ENCODE measurements around the gene HSPA8.

The HSPA8 gene

GRCh38 chr11:123061403-123062157, at the start of gene HSPA8:
TSS of gene HSPA8 (minus strand) at chr11:123062136. CDS start at chr11:123061324, 812 bp downstream.
- TF ChIP-seq TAF1 (IDR thresholded peaks at IDR 0.05; ENCODE audit: low read depth), result peak; percentile 76; the same call in 1 of the 2 replicates
- peak; percentile 75 for TF ChIP-seq MAX (IDR thresholded peaks at IDR 0.05)
- TF ChIP-seq NFIC (IDR thresholded peaks at IDR 0.05), result 0 out of 2 replicates have a peak, but pooled peaks have one; percentile 5
- no peak for TF ChIP-seq RAD21 (IDR thresholded peaks at IDR 0.05; ENCODE audit: low read depth)
- no peak for TF ChIP-seq REST (IDR thresholded peaks at IDR 0.05; ENCODE audit: low read depth)
- peak; percentile 60; the same call in 1 of the 2 replicates for TF ChIP-seq USF1 (IDR thresholded peaks at IDR 0.05)
- peak; percentile 27; the same call in 1 of the 2 replicates for TF ChIP-seq TEAD4 (IDR thresholded peaks at IDR 0.05)

- TF ChIP-seq TEAD4 (IDR thresholded peaks at IDR 0.05) (no peak), USF1 (IDR thresholded peaks at IDR 0.05) (no peak), RAD21 (IDR thresholded peaks at IDR 0.05; ENCODE audit: low read depth) (peak; percentile 93)
Measured at GRCh38 chr11:123111465-123111864, 49.5 kb upstream of the HSPA8 start.

GRCh38 chr11:123110397-123110796, 48.5 kb upstream of the HSPA8 start:
- TF ChIP-seq CEBPB (IDR thresholded peaks at IDR 0.05) (no peak), YY1 (IDR thresholded peaks at IDR 0.05; ENCODE audit: low read depth) (no peak), REST (IDR thresholded peaks at IDR 0.05; ENCODE audit: low read depth) (no peak), TEAD4 (IDR thresholded peaks at IDR 0.05) (no peak), ZBTB7A (IDR thresholded peaks at IDR 0.05; ENCODE audit: low read depth) (no peak), MAX (IDR thresholded peaks at IDR 0.05) (no peak), TCF12 (IDR thresholded peaks at IDR 0.05; ENCODE audit: low read depth) (no peak), RAD21 (IDR thresholded peaks at IDR 0.05; ENCODE audit: low read depth) (no peak), CREB1 (IDR thresholded peaks at IDR 0.05; ENCODE audit: low read depth) (no peak), EP300 (IDR thresholded peaks at IDR 0.05; ENCODE audit: borderline replicate concordance) (no peak), EGR1 (IDR thresholded peaks at IDR 0.05) (no peak), TAF1 (IDR thresholded peaks at IDR 0.05; ENCODE audit: low read depth) (no peak), USF1 (IDR thresholded peaks at IDR 0.05) (no peak), FOXM1 (IDR thresholded peaks at IDR 0.05; ENCODE audit: borderline replicate concordance, low read depth) (no peak), NFIC (IDR thresholded peaks at IDR 0.05) (no peak)

- TF ChIP-seq NFIC (IDR thresholded peaks at IDR 0.05), result no peak
- TF ChIP-seq RAD21 (IDR thresholded peaks at IDR 0.05; ENCODE audit: low read depth), result no peak
- TF ChIP-seq TEAD4 (IDR thresholded peaks at IDR 0.05), result no peak
- TF ChIP-seq ZBTB7A (IDR thresholded peaks at IDR 0.05; ENCODE audit: low read depth), result no peak
- no peak for TF ChIP-seq MAX (IDR thresholded peaks at IDR 0.05)
- TF ChIP-seq USF1 (IDR thresholded peaks at IDR 0.05), result no peak
- TF ChIP-seq EGR1 (IDR thresholded peaks at IDR 0.05), result no peak
- no peak for TF ChIP-seq CREB1 (IDR thresholded peaks at IDR 0.05; ENCODE audit: low read depth)
- TF ChIP-seq TAF1 (IDR thresholded peaks at IDR 0.05; ENCODE audit: low read depth), result no peak
- TF ChIP-seq REST (IDR thresholded peaks at IDR 0.05; ENCODE audit: low read depth), result no peak
Measured at GRCh38 chr11:123107945-123108495, 46.1 kb upstream of the HSPA8 start.

Measured in Ishikawa (cell line).